Hindlimb muscle (tissue), 1 donor: ENCODE results near the gene TCF7. TPM values are rescaled to one million over a fixed set of nuclear protein-coding genes. Genes with fewer than 3 reads are reported as not detected.
"Not testable (repeated sequence)": the region's sequence is repeated elsewhere in the genome, so short reads cannot be mapped to it uniquely, and the experiment has no call there.

Source experiments
- DNase-seq: peaks from one replicate; pipeline ENCODE4 v3.0.0-alpha.2; 2013
- polyA plus RNA-seq: library from polyadenylated mRNA; unstranded; fragments of 120-200 nt; gene quantifications from one replicate; pipeline ENCODE4 v1.2.1, GENCODE V29; 2013; ENCODE audit not compliant: insufficient read length

TCF7 gene
- polyA plus RNA-seq, 1 donor: 2.3 TPM

- peak; percentile 63 for DNase-seq
Measured at GRCh38 chr5:134145779-134146581, 31.5 kb downstream of the TCF7 start.

GRCh38 chr5:134146651-134147518 lies 32.4 kb downstream of the TCF7 start:
- no peak for DNase-seq

GRCh38 chr5:134148316-134148715 lies 33.8 kb downstream of the TCF7 start:
- no peak for DNase-seq

GRCh38 chr5:134148986-134149539 lies 34.6 kb downstream of the TCF7 start:
- DNase-seq: no peak

- DNase-seq: no peak
Measured at GRCh38 chr5:134149571-134150303, 35.3 kb downstream of the TCF7 start.

GRCh38 chr5:134151723-134152122 lies 37.2 kb downstream of the TCF7 start:
- no peak for DNase-seq

GRCh38 chr5:134152173-134152832 lies 37.8 kb downstream of the TCF7 start:
- DNase-seq: not testable (repeated sequence)

GRCh38 chr5:134153241-134153640 lies 38.8 kb downstream of the TCF7 start:
- no peak for DNase-seq

GRCh38 chr5:134153657-134154056 lies 39.2 kb downstream of the TCF7 start:
- DNase-seq: no peak

GRCh38 chr5:134161513-134162395 lies 47.3 kb downstream of the TCF7 start:
- DNase-seq: no peak

- no peak for DNase-seq
Measured at GRCh38 chr5:134162592-134162991, 48.1 kb downstream of the TCF7 start.

- no peak for DNase-seq
Measured at GRCh38 chr5:134171972-134172371, 57.5 kb downstream of the TCF7 start.

- DNase-seq: peak; percentile 16
Measured at GRCh38 chr5:134174841-134175839, 60.7 kb downstream of the TCF7 start.

- DNase-seq: peak; percentile 19
Measured at GRCh38 chr5:134175921-134176510, 61.5 kb downstream of the TCF7 start.

- peak; percentile 93 for DNase-seq
Measured at GRCh38 chr5:134176511-134177368, 62.3 kb downstream of the TCF7 start, which contains the start of gene SKP1. SKP1 (minus strand) TSS chr5:134176950; CDS start chr5:134174022, 2,928 bp downstream.

GRCh38 chr5:134177369-134178095 lies 63.1 kb downstream of the TCF7 start:
- peak; percentile 24 for DNase-seq

- DNase-seq: no peak
Measured at GRCh38 chr5:134178096-134178419, 63.6 kb downstream of the TCF7 start.
